Ascending aorta (tissue), 2 donors: ENCODE results near the gene WNT9A. TPM values are rescaled to one million over a fixed set of nuclear protein-coding genes. Genes with fewer than 3 reads are reported as not detected.
A peak's percentile ranks its signal among the peaks of the same experiment; 100 is the strongest.

ENCODE experiments used
- DNase-seq, 2 donors: peaks; one replicate each; pipeline ENCODE4 v3.0.0-alpha.2; 2019; ENCODE audit warnings: low spot score in 2 of 2
- H3K27ac ChIP-seq, 2 donors: fragments of 200-600 bp; sonication (generic); one replicate each; pipeline ENCODE4 v1.5.1; 2016 to 2017; ENCODE audit warnings: mild to moderate bottlenecking in 1 of 2
- H3K27me3 ChIP-seq: fragments of 200-600 bp; sonication (generic); one replicate; pipeline ENCODE4 v1.5.1; 2017
- H3K36me3 ChIP-seq, 2 donors: fragments of 200-600 bp; sonication (generic); one replicate each; pipeline ENCODE4 v1.5.1; 2016
- H3K4me1 ChIP-seq, 2 donors: fragments of 200-600 bp; sonication (generic); one replicate each; pipeline ENCODE4 v1.5.1; 2016 to 2017; ENCODE audit warnings: mild to moderate bottlenecking in 1 of 2
- H3K4me3 ChIP-seq, 2 donors: fragments of 200-600 bp; sonication (generic); one replicate each; pipeline ENCODE4 v1.5.1; 2016 to 2017; ENCODE audit warnings: mild to moderate bottlenecking in 1 of 2
- H3K9me3 ChIP-seq, 2 donors: fragments of 200-600 bp; sonication (generic); one replicate each; pipeline ENCODE4 v1.5.1; 2016
- intact Hi-C: fragments of 100-400 bp; cut with DNase I; formaldehyde crosslinking; loops from one replicate; pipeline ENCODE4 v1.15.1; 2023
- total RNA-seq: library from RNA; depleted of rRNA; stranded (reverse); fragments of >200 nt; gene quantifications from one replicate; pipeline ENCODE4 v1.1.0, GENCODE V29; 2016
- TF ChIP-seq, protein P1 (sequence below), 3 experiments: fragments of 200-600 bp in 2 of 3; fragments of 450-650 bp in 1 of 3; sonication (generic) in 2 of 3; IDR thresholded peaks; one replicate each; pipeline ENCODE4 v1.5.1; 2016 to 2019; ENCODE audit warnings: antibody characterized with exemption in 3 of 3, mild to moderate bottlenecking in 1 of 3, moderate library complexity in 1 of 3

The WNT9A gene
- total RNA-seq, 1 donor from 2014 or later: 0.96 TPM

DNA sequence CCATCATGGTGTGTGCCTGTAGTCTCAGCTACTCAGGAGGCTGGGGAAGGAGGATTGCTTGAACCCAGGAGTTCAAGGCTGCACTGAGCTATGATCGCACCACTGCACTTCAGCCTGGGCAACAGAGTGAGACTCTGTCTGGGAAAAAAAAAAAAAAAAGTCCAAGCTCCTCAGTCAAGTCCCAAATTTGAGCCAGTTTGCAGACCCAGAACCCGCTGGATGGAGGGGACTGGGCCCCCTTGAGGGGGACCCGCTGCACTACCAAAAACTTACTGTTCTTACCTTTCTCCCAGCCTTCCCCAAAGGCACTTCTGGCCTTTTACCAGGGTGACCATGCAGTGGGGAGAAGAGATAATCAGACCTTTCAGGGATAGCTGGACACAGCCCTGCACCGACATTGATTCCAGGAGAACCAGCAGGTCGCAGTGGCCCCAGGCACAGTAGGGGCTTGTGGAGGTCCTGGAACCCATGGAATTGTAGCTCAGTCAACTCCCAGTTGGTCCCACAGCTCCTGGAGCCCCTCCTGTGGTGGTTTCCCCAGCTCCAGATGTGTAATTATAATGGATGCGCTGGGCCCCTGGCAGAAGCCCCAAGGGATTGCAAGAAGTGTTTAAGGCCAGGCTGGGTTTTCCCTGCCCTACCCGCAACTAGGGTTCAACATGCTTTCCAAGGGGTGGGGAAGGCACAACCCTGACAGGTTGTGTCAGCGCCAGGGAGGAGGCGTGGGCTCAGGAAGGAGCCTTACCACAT lies 4.1 kb upstream of the WNT9A start:
- intact Hi-C loops: no loop called here
- Histone ChIP-seq H3K36me3 (no peaks in the 10 kb centered on the region), H3K27ac (no peak overlapping the region), H3K9me3 (peaks cover 0 to 10% of the 10 kb centered on the region in 2 donors), H3K4me3 (no peak overlapping the region), H3K27me3 (no peaks in the 10 kb centered on the region), H3K4me1 (peaks cover 3 to 4% of the 10 kb centered on the region in 2 donors)
- no peak for DNase-seq
- TF ChIP-seq, protein P1, sequence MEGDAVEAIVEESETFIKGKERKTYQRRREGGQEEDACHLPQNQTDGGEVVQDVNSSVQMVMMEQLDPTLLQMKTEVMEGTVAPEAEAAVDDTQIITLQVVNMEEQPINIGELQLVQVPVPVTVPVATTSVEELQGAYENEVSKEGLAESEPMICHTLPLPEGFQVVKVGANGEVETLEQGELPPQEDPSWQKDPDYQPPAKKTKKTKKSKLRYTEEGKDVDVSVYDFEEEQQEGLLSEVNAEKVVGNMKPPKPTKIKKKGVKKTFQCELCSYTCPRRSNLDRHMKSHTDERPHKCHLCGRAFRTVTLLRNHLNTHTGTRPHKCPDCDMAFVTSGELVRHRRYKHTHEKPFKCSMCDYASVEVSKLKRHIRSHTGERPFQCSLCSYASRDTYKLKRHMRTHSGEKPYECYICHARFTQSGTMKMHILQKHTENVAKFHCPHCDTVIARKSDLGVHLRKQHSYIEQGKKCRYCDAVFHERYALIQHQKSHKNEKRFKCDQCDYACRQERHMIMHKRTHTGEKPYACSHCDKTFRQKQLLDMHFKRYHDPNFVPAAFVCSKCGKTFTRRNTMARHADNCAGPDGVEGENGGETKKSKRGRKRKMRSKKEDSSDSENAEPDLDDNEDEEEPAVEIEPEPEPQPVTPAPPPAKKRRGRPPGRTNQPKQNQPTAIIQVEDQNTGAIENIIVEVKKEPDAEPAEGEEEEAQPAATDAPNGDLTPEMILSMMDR (IDR thresholded peaks at IDR 0.05): no peak

DNA sequence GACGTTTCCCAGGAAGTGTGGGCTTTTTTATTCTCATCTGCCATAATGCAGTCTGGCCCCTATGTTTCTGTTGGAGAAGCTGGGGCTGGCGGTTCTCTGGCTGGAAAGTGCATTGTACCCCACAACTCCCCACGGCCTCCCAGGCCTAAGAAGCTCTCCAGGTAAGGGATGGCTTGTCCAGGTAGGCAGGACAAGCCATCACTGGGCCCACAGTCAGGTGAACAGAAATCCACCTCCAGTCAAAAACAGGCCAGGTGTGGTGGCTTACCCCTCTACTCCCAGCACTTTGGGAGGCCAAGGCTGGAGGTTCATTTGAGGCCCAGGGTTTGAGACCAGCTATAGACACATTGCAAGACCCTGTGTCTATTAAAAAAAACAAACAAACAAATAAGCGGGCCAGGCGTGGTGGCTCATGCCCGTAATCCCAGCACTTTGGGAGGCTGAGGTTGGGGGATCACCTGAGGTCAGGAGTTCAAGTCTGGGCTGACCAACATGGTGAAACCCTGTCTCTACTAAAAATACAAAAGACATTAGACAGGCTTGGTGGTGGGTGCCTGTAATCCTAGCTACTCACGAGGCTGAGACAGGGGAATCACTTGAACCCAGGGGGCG lies 3.1 kb upstream of the WNT9A start:
- no peaks in the 10 kb centered on the region for H3K27me3 ChIP-seq
- no peak overlapping the region for H3K27ac ChIP-seq
- TF ChIP-seq, protein P1 (IDR thresholded peaks at IDR 0.05): no peak
- H3K36me3 ChIP-seq: no peaks in the 10 kb centered on the region
- H3K4me3 ChIP-seq: no peak overlapping the region
- intact Hi-C loops: no loop called here
- H3K4me1 ChIP-seq: peaks cover 4 to 12% of the 10 kb centered on the region in 2 donors
- H3K9me3 ChIP-seq: peaks cover 0 to 9% of the 10 kb centered on the region in 2 donors
- DNase-seq: no peak

DNA sequence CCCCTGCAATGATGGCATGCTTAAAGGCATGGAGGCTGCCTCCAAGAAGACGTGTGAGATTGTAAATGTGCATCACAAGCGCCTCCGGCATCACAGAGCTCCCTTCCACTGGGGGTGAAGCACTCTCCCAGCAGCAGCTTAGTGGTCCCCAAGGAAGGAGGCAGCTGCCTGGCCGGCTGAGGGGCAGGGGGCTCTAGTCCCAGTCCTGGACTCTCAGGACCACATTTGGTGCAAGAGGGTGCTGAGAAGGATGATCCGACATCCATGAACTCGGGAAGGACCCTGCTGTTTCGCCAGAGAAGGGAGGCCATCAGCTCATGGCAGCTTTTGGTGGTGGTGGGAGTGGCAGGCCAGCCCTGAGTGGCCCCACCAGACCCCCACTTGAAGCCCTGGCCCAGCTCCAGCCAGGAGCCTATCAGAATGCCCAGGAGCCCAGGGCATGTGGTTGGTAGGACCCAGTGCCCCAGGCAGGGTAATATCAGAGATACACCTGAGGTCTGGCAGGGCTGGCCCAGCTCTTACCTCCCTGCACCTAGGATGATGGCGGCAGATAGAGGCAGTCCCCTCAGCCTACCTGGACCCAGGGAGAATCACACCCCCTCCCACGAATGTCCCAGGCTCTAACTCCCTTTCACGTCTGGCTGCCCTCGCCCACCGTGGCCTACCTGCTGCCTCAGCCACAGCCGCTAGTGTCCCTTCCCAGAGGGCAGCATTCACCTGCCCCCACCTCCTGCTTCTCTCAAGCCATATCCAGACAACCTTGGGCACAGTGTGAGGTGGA lies 2.4 kb upstream of the WNT9A start:
- Histone ChIP-seq H3K27me3 (no peaks in the 10 kb centered on the region), H3K4me1 (peaks cover 4 to 17% of the 10 kb centered on the region in 2 donors), H3K4me3 (no peak overlapping the region), H3K36me3 (no peaks in the 10 kb centered on the region), H3K9me3 (peaks cover 0 to 4% of the 10 kb centered on the region in 2 donors), H3K27ac (no peak overlapping the region)
- TF ChIP-seq, protein P1 (IDR thresholded peaks at IDR 0.05): no peak
- intact Hi-C loops: loop anchor here (5.0 kb wide), 1 partner anchor 468 kb away; no protein-coding TSS in a partner anchor
- no peak for DNase-seq

DNA sequence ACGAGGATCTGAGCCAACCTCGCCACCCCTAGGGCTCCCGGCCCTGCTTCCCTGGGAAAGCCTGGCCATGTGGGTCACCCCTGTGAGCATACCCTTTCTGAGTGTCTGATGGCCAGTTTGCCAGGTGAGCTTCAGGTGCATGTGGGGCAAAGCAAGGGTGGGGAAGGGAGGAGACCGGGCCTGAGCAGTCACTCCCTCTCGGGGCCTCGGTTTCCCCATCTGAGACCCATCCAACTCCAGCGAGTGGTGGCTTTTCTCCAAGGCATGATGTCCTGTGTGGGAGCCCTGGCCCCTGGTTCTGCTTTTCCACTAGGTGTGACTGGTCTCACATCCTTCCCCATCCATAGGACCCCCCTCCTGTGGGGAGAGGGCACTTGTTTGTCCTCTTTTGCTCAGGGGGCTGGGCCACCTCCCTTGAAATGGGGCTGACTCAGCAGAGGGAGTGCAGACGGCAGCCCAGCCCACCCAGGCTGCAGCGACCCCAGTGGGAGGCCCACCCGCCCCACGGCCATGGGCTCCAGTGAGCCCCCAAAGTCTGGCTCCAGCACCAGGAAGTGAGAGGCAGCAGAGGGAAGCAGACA lies 1.7 kb upstream of the WNT9A start:
- TF ChIP-seq, protein P1 (IDR thresholded peaks at IDR 0.05): no peak
- Histone ChIP-seq H3K4me1 (peaks cover 4 to 17% of the 10 kb centered on the region in 2 donors), H3K36me3 (no peaks in the 10 kb centered on the region), H3K9me3 (peaks cover 0 to under 1% of the 10 kb centered on the region in 2 donors), H3K27ac (no peak overlapping the region), H3K27me3 (no peaks in the 10 kb centered on the region), H3K4me3 (no peak overlapping the region)
- no peak for DNase-seq
- intact Hi-C loops: loop anchor here (5.0 kb wide), 1 partner anchor 467 kb away; no protein-coding TSS in a partner anchor

DNA sequence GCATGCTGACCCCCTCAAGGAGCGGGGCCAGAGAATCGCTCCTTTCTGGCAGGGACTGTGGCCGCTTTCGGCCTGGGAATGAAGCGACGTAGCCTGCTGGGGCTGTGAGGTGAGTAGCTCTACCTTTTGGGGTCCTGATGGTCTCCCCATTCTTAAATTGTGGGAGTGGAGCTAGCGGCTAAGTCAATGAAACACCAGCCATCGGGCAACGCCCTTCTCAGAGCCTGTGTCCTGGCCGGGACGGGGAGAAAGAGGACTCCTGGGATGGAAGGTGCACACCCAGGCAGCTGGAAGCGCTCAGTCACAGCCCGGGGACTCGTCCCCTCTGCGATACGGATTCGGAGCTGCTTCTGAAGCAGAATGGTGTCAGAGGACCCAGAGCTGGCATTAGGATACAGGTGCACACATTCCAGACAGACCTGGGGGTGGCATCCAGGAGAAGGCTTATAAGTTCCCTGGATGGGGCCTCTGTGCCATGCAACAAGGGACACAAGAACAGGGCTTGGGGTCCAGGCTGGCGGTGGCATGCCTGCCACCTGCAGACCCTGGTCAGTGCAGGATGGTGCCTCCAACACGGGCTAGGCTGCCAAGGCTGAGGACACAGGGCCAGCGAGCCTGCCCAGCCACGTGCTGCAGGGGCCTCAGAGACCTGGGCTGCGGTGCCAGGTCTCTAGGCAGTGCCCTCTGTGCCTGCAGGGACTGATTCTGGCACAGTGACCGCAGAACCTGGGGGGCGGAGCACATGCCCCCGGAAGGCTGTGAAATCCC lies 945 bp upstream of the WNT9A start:
- DNase-seq: no peak
- intact Hi-C loops: loop anchor here (5.0 kb wide), 1 partner anchor 466 kb away; no protein-coding TSS in a partner anchor
- Histone ChIP-seq H3K36me3 (no peaks in the 10 kb centered on the region), H3K4me3 (peak overlapping the region; percentile 61 to 73), H3K9me3 (no peaks in the 10 kb centered on the region), H3K4me1 (peaks cover 4 to 17% of the 10 kb centered on the region in 2 donors), H3K27me3 (no peaks in the 10 kb centered on the region), H3K27ac (peak overlapping the region in 1 of 2 donors; percentile 40)
- TF ChIP-seq, protein P1 (IDR thresholded peaks at IDR 0.05): no peak
